A673 (cell line): Measurements from ENCODE around the gene DNAJC3. TPM values are rescaled to one million over a fixed set of nuclear protein-coding genes. Genes with fewer than 3 reads are reported as not detected.

Source experiments
- BruUV-seq: library from RNA; stranded (reverse); fragments of 400-500 nt; replicated peaks from 2 replicates; lab custom pipeline; 2021; lab: Mats Ljungman, UMichigan
- CTCF ChIA-PET: fragments of 300-600 bp; sonication (Branson Sonifier 250); formaldehyde crosslinking; loops from one replicate; lab custom pipeline; 2022; ENCODE audit warnings: antibody characterized with exemption; lab: Charles Lee
- POLR2A ChIA-PET: fragments of 300-600 bp; sonication (Branson Sonifier 250); formaldehyde crosslinking; loops from one replicate; lab custom pipeline; 2022; ENCODE audit warnings: antibody characterized with exemption; ENCODE audit not compliant: low non-redundant PET; lab: Charles Lee
- DNase-seq: peaks from one replicate; pipeline ENCODE4 v3.0.0-alpha.2; 2015; ENCODE audit warnings: low spot score
- H3K27ac ChIP-seq: fragments of 200-600 bp; sonication (generic); 2 replicates; pipeline ENCODE4 v1.5.1; 2016; ENCODE audit warnings: mixed run types, low read depth, mild to moderate bottlenecking, mixed read lengths, antibody characterized with exemption, low read length; ENCODE audit not compliant: poor library complexity, severe bottlenecking
- H3K27me3 ChIP-seq: fragments of 200-600 bp; sonication (generic); replicated peaks from 2 replicates; pipeline ENCODE4 v1.6.1; 2017; ENCODE audit warnings: mixed run types, low read depth, mild to moderate bottlenecking, mixed read lengths, antibody characterized with exemption, low read length; ENCODE audit not compliant: insufficient read depth, poor library complexity
- H3K36me3 ChIP-seq: fragments of 200-600 bp; sonication (generic); 2 replicates; pipeline ENCODE4 v1.6.1; 2016; ENCODE audit warnings: mixed run types, mild to moderate bottlenecking, mixed read lengths, antibody characterized with exemption, low read length; ENCODE audit not compliant: insufficient read depth, poor library complexity, severe bottlenecking
- H3K4me1 ChIP-seq: fragments of 200-600 bp; sonication (generic); 2 replicates; pipeline ENCODE4 v1.6.1; 2017; ENCODE audit warnings: mixed run types, mild to moderate bottlenecking, mixed read lengths, antibody characterized with exemption, low read length; ENCODE audit not compliant: insufficient read depth, poor library complexity, severe bottlenecking
- H3K4me3 ChIP-seq: fragments of 200-600 bp; sonication (generic); 2 replicates; pipeline ENCODE4 v1.5.1; 2016; ENCODE audit warnings: low read depth, mixed run types, mild to moderate bottlenecking, mixed read lengths, low read length; ENCODE audit not compliant: poor library complexity, severe bottlenecking
- H3K9me3 ChIP-seq: fragments of 200-600 bp; sonication (generic); 2 replicates; pipeline ENCODE4 v1.6.1; 2016; ENCODE audit warnings: mixed run types, low read depth, mild to moderate bottlenecking, mixed read lengths, antibody characterized with exemption, low read length; ENCODE audit not compliant: poor library complexity, severe bottlenecking
- EZH2 ChIP-seq: fragments of 200-600 bp; sonication (generic); IDR thresholded peaks from 2 replicates; pipeline ENCODE4 v1.6.1; 2017; ENCODE audit warnings: borderline replicate concordance, low read depth, mild to moderate bottlenecking, mixed read lengths, antibody characterized with exemption, low read length; ENCODE audit not compliant: poor library complexity, severe bottlenecking
- intact Hi-C: fragments of 100-400 bp; cut with micrococcal nuclease; formaldehyde crosslinking; loops from one replicate; pipeline ENCODE4 v1.10.0; 2022; ENCODE audit not compliant: unreplicated experiment
- total RNA-seq: library from RNA; stranded (reverse); gene quantifications from 2 replicates; pipeline ENCODE4 v1.2.3, GENCODE V29; 2021
- TF ChIP-seq, protein P1 (sequence below): fragments of 300-800, 200-600 bp; sonication (generic); conservative IDR thresholded peaks from 2 replicates; pipeline ENCODE4 v1.5.1; 2017; ENCODE audit warnings: low read depth, mild to moderate bottlenecking, antibody characterized with exemption, low read length, moderate library complexity, mixed read lengths

Gene DNAJC3
- total RNA-seq, 1 experiment from 2014 or later = 21.5 TPM

DNA sequence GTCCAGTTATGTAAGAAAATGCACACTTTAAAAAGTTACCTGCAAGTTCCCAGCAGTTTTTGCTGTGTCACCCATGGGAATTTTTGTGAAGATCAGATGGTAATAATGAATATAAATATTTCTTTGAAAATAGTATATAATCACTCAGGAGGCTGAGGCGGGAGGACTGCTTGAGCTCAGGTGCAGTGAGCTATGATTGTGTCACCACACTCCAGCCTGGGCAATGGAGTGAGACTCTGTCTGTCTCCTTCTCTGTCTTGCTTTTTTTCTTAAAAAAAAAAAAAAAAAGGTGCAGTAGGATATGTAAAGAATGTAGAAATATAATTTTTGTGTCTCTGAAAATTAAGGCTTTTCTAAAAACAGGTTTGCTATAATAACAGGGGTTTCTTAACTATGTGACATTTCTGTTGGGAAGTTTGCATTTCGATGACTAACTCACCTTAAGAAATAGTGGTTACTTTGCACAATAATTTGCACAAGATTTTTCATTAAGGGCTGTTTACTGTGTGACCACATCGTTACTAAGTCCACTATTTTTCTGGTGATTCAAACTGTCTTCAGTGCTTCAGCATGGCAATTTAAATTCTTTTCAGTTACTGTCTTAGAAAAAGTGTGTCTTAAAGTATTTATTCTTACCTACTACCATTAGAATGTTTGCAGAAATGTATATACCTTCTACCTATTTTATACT is 37.3 kb downstream of the DNAJC3 start:
- Histone ChIP-seq H3K9me3 (peaks cover 5% of the 10 kb centered on the region), H3K4me1 (no peaks in the 10 kb centered on the region), H3K27me3 (no peaks in the 10 kb centered on the region), H3K4me3 (no peak overlapping the region), H3K27ac (no peak overlapping the region), H3K36me3 (peaks cover 11% of the 10 kb centered on the region)
- ChIA-PET CTCF (interaction anchor here (0.7 kb wide), 1 partner anchor 72 kb away, joined by 4 read pairs; no protein-coding TSS in a partner anchor), POLR2A (no interaction called here)
- intact Hi-C loops = no loop called here
- TF ChIP-seq, protein P1, sequence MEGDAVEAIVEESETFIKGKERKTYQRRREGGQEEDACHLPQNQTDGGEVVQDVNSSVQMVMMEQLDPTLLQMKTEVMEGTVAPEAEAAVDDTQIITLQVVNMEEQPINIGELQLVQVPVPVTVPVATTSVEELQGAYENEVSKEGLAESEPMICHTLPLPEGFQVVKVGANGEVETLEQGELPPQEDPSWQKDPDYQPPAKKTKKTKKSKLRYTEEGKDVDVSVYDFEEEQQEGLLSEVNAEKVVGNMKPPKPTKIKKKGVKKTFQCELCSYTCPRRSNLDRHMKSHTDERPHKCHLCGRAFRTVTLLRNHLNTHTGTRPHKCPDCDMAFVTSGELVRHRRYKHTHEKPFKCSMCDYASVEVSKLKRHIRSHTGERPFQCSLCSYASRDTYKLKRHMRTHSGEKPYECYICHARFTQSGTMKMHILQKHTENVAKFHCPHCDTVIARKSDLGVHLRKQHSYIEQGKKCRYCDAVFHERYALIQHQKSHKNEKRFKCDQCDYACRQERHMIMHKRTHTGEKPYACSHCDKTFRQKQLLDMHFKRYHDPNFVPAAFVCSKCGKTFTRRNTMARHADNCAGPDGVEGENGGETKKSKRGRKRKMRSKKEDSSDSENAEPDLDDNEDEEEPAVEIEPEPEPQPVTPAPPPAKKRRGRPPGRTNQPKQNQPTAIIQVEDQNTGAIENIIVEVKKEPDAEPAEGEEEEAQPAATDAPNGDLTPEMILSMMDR = no peak
- TF ChIP-seq EZH2 = no peak
- no TSS peak for BruUV-seq
- DNase-seq = no peak

DNA sequence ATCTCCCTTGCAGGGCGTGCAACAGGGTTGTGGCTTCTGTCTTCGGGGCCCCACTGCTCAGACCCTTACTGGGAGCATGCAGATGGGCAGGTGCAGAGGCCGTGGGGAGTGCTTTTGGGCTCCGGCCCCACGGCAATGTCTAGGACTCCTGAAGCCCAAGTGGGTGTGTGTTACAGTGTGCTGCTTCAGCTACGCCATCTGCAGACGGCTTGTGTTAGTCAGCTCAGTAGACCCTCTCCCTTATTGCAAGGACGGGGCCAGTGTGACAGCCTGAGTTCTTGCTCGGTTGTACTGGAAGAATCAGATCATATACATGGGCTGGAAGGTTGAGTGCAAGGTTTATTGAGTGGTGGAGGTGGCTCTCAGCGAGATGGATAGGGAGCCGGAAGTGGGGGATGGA is 39.3 kb downstream of the DNAJC3 start:
- no peak overlapping the region for H3K4me3 ChIP-seq
- H3K27ac ChIP-seq = no peak overlapping the region
- no peaks in the 10 kb centered on the region for H3K4me1 ChIP-seq
- H3K36me3 ChIP-seq = peaks cover 3% of the 10 kb centered on the region
- H3K27me3 ChIP-seq = no peaks in the 10 kb centered on the region
- DNase-seq = no peak
- BruUV-seq = no TSS peak
- ChIA-PET CTCF (interaction anchor here (0.6 kb wide), 1 partner anchor 55 kb away, joined by 12 read pairs; no protein-coding TSS in a partner anchor), POLR2A (no interaction called here)
- intact Hi-C loops = no loop called here
- peaks cover 5% of the 10 kb centered on the region for H3K9me3 ChIP-seq
- no peak for TF ChIP-seq EZH2
- TF ChIP-seq, protein P1 = no peak

DNA sequence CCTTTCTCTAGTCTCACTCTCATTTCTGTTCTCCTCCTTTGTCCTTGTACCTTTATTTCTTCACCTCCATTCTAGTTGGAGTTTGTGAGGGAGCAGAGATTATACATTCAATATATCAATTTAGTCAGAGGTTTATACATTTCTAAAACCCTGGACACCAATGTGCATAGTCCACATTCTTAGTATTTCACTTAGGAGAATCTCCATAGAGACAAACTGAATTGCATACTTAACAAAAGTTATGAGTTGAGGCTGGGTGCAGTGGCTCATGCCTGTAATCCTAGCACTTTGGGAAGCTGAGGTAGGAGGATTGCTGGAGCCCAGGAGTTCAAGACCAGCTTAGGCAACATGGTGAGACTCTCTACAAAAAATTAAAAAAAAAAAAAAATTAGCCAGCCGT is 45.3 kb downstream of the DNAJC3 start:
- H3K4me1 ChIP-seq = no peaks in the 10 kb centered on the region
- H3K27ac ChIP-seq = no peak overlapping the region
- TF ChIP-seq, protein P1 = no peak
- no peak for TF ChIP-seq EZH2
- POLR2A ChIA-PET = no interaction called here
- no TSS peak for BruUV-seq
- intact Hi-C loops = no loop called here
- H3K9me3 ChIP-seq = no peaks in the 10 kb centered on the region
- H3K36me3 ChIP-seq = no peaks in the 10 kb centered on the region
- no peak for DNase-seq
- CTCF ChIA-PET = no interaction called here
- H3K27me3 ChIP-seq = no peaks in the 10 kb centered on the region
- H3K4me3 ChIP-seq = no peak overlapping the region
